Right lobe of liver (tissue), 6 donors: ENCODE measurements around the gene ZNF521. TPM values are rescaled to one million over a fixed set of nuclear protein-coding genes. Genes with fewer than 3 reads are reported as not detected.

Experiments
- ATAC-seq, 4 donors: fragments of 200-7000 bp; cut with Tn5 transposase; one replicate each; pipeline ENCODE4 v1.9.1; 2020; ENCODE audit warnings: mild to moderate bottlenecking in 4 of 4, moderate library complexity in 4 of 4
- DNase-seq, 3 donors: peaks; one replicate each; pipeline ENCODE4 v3.0.0-alpha.2; 2020
- H3K27ac ChIP-seq, 3 donors: fragments of 200-600 bp; one replicate each; pipeline ENCODE4 v1.8.0; 2022
- H3K27me3 ChIP-seq, 2 donors: fragments of 200-600 bp; one replicate each; pipeline ENCODE4 v1.8.0; 2022
- H3K36me3 ChIP-seq, 4 donors: fragments of 200-600 bp; sonication (generic) in 1 of 4; one replicate each; pipeline versions ENCODE4 v1.5.1 to v1.8.0; 2017 to 2022; ENCODE audit warnings: control low read depth in 1 of 4
- H3K4me1 ChIP-seq, 4 donors: fragments of 200-600 bp; sonication (generic) in 1 of 4; one replicate each; pipeline versions ENCODE4 v1.5.1 to v1.8.0; 2017 to 2022; ENCODE audit warnings: control low read depth in 1 of 4
- H3K4me3 ChIP-seq, 3 donors: fragments of 200-600 bp; one replicate each; pipeline ENCODE4 v1.8.0; 2022
- H3K9me3 ChIP-seq, 4 donors: fragments of 200-600 bp; sonication (generic) in 1 of 4; one replicate each; pipeline versions ENCODE4 v1.5.1 to v1.8.0; 2017 to 2022; ENCODE audit warnings: control low read depth in 1 of 4
- CTCF ChIP-seq, 4 donors: fragments of 200-600 bp in 3 of 4; fragments of 450-650 bp in 1 of 4; IDR thresholded peaks; one replicate each; pipeline versions ENCODE4 v1.5.1 to v1.8.0; 2016 to 2022; ENCODE audit warnings: antibody characterized with exemption in 4 of 4, mild to moderate bottlenecking in 2 of 4
- POLR2A ChIP-seq: fragments of 450-650 bp; IDR thresholded peaks from one replicate; pipeline ENCODE4 v1.6.1; 2017; ENCODE audit warnings: antibody characterized with exemption, mild to moderate bottlenecking
- WGBS: methylation state at CpG from one replicate; pipeline ENCODE4 v1.1.6; 2018; ENCODE audit warnings: low coverage, low lambda C conversion rate; ENCODE audit not compliant: insufficient coverage; ENCODE audit errors: missing lambda C conversion rate; 5-methylcytosine and 5-hydroxymethylcytosine counted together
- intact Hi-C, 2 donors: fragments of 100-400 bp; cut with DNase I; formaldehyde crosslinking; loops; one replicate each; pipeline versions ENCODE4 v1.11.2 to v1.14.1; 2022
- total RNA-seq, 6 experiments: library from RNA; depleted of rRNA in 2 of 6; stranded (reverse); fragments of >200 nt in 2 of 6; fragmentation: NEBNext Ultra II Directional in 3 of 6; extraction: Animal tissue kit (Norgen Biotek cat#: 25700) in 3 of 6; gene quantifications; one replicate each; pipeline versions ENCODE4 v1.1.0 to v1.2.4, GENCODE V29; 2016 to 2023
- donor health status: DM: no; HTN: yes; CAD: no.
- donor health status: DM: no; HTN: no; CAD: no.
- donor health status: DM: no; HTN: no; CAD: no.
- donor health status: DM: no; HTN: yes; CAD: no.
- donor health status: DM: no; HTN: yes; CAD: no.

The ZNF521 gene
- total RNA-seq, 6 experiments from 2014 or later, result 0.31 to 2.9 (median 1.3) TPM

DNA sequence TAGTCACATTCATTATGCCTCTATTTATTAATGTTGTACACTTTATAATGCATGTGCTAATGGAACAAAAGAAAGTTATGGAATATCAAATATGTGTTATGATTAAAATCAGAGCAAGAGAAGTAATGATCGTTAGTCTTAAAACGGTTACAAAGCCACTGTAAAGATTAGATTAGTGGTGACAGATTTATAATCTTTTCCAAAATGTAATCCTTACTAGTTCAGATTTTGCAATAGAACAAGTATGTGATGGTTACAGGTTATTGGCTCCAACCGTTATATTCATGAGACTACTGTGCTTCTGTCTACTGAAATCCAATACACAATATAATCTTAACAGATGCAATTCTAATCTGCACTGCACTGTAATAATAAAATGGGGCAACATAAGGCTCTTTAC is 180.6 kb downstream of the ZNF521 start:
- Histone ChIP-seq H3K4me1 (no peaks in the 10 kb centered on the region), H3K9me3 (no peaks in the 10 kb centered on the region), H3K27me3 (no peaks in the 10 kb centered on the region), H3K27ac (no peak overlapping the region), H3K4me3 (no peak overlapping the region), H3K36me3 (no peaks in the 10 kb centered on the region)
- intact Hi-C loops, result no loop called here
- TF ChIP-seq POLR2A (no peak), CTCF (IDR thresholded peaks at IDR 0.05) (no peak)
- WGBS, result 69% methylated on average over 3 of the region's 3 CpGs
- DNase-seq, result no peak
- no peak for ATAC-seq

DNA sequence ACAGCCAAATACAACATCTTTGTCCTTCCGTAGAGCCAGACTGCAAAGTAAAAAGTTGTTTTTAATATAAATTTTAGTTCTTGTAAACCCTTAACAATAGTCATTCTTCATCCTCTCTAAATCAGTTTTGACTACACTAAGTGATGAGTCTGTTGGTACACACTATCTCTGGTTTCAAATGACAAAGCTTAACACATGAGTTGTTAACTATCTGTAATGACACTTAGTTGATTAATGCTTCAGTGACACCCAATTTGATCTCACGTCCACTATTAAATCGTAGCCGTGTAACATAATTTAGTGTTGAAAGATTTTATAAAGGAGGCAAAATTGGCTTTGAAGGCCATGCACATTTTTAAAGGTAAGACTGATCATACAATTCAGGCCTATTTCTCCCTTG is 181.6 kb downstream of the ZNF521 start:
- no peak for ATAC-seq
- Histone ChIP-seq H3K4me3 (no peak overlapping the region), H3K36me3 (no peaks in the 10 kb centered on the region), H3K27me3 (no peaks in the 10 kb centered on the region), H3K4me1 (no peaks in the 10 kb centered on the region), H3K9me3 (no peaks in the 10 kb centered on the region), H3K27ac (no peak overlapping the region)
- intact Hi-C loops, result no loop called here
- 66% methylated on average over 4 of the region's 4 CpGs for WGBS
- TF ChIP-seq CTCF (IDR thresholded peaks at IDR 0.05), result no peak
- no peak for TF ChIP-seq POLR2A
- DNase-seq, result no peak

DNA sequence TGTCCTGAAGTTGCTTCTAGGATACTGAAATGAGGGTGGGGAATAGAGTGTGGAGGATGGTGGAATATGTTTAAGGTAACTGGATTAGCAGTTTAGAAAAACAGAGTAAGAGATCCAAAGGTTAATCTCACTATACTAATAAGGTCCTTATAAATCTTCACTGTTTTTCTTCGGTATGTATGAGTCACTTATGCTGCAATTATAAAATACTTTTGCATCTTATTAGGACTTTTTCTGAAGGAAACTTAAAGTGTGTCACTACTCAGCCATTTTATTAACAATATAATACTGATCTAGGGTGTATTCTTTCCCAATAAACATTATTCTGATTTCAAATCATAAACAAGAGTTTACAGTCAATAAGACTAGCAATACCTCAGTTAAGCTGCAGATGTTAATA is 182.3 kb downstream of the ZNF521 start:
- 47% methylated on average over 1 of the region's 1 CpG for WGBS
- H3K4me1 ChIP-seq, result no peaks in the 10 kb centered on the region
- no peak for TF ChIP-seq POLR2A
- TF ChIP-seq CTCF (IDR thresholded peaks at IDR 0.05), result no peak
- H3K4me3 ChIP-seq, result no peak overlapping the region
- no peak for ATAC-seq
- no peak for DNase-seq
- H3K36me3 ChIP-seq, result no peaks in the 10 kb centered on the region
- intact Hi-C loops, result no loop called here
- H3K27ac ChIP-seq, result no peak overlapping the region
- no peaks in the 10 kb centered on the region for H3K27me3 ChIP-seq
- no peaks in the 10 kb centered on the region for H3K9me3 ChIP-seq

GRCh38 chr18:25167612-25168410 is 184.2 kb downstream of the ZNF521 start:
- H3K27ac ChIP-seq, result no peak overlapping the region
- no peaks in the 10 kb centered on the region for H3K9me3 ChIP-seq
- 55% methylated on average over 11 of the region's 11 CpGs for WGBS
- ATAC-seq, result no peak
- H3K4me1 ChIP-seq, result no peaks in the 10 kb centered on the region
- H3K36me3 ChIP-seq, result no peaks in the 10 kb centered on the region
- DNase-seq, result no peak
- TF ChIP-seq CTCF (IDR thresholded peaks at IDR 0.05), result no peak
- no peak overlapping the region for H3K4me3 ChIP-seq
- intact Hi-C loops, result no loop called here
- H3K27me3 ChIP-seq, result no peaks in the 10 kb centered on the region
